Psoas muscle (tissue), 8 donors: ENCODE data around the gene PRSS38. TPM values are rescaled to one million over a fixed set of nuclear protein-coding genes. Genes with fewer than 3 reads are reported as not detected.
A peak's percentile ranks its signal among the peaks of the same experiment; 100 is the strongest.

Experiments
- ATAC-seq, 4 donors: fragments of 200-7000 bp; cut with Tn5 transposase; one replicate each; pipeline ENCODE4 v1.9.1; 2020; ENCODE audit warnings: moderate library complexity in 3 of 4, mild to moderate bottlenecking in 2 of 4
- DNase-seq, 2 donors: peaks; one replicate each; pipeline ENCODE4 v3.0.0-alpha.2; 2020
- H3K27ac ChIP-seq: fragments of 200-600 bp; one replicate; pipeline ENCODE4 v1.8.0; 2022
- H3K27me3 ChIP-seq, 3 donors: fragments of 200-600 bp in 1 of 3; one replicate each; pipeline versions ENCODE4 v1.6.1 to v1.8.0; 2013 to 2022; ENCODE audit warnings: low read length in 2 of 3, mild to moderate bottlenecking in 2 of 3, moderate library complexity in 1 of 3; ENCODE audit not compliant: insufficient read depth in 3 of 3
- H3K36me3 ChIP-seq, 2 donors: fragments of 200-600 bp in 1 of 2; one replicate each; pipeline versions ENCODE4 v1.6.1 to v1.8.0; 2013 to 2022; ENCODE audit warnings: low read depth in 1 of 2, mild to moderate bottlenecking in 1 of 2, moderate library complexity in 1 of 2; ENCODE audit not compliant: insufficient read depth in 1 of 2
- H3K4me1 ChIP-seq: fragments of 200-600 bp; one replicate; pipeline ENCODE4 v1.8.0; 2022
- H3K4me3 ChIP-seq: fragments of 200-600 bp; one replicate; pipeline ENCODE4 v1.8.0; 2022; ENCODE audit warnings: mild to moderate bottlenecking
- H3K9me3 ChIP-seq: fragments of 200-600 bp; one replicate; pipeline ENCODE4 v1.8.0; 2022
- WGBS, 3 donors: extraction: QIAGEN DNeasy Blood & Tissue Kit; methylation state at CpG; one replicate each; pipeline versions ENCODE4 v1.1.6 to v1.1.7; 2013; 5-methylcytosine and 5-hydroxymethylcytosine counted together
- intact Hi-C, 2 donors: fragments of 100-400 bp; cut with DNase I; formaldehyde crosslinking; loops; one replicate each; pipeline versions ENCODE4 v1.11.0 to v1.14.2; 2022
- long read RNA-seq, 2 donors: library from polyadenylated mRNA; unstranded; transcript quantifications; one replicate each; pipeline ENCODE4 v2.0.0, GENCODE V29; 2021
- polyA plus RNA-seq, 3 donors: library from polyadenylated mRNA; stranded (reverse); fragments of 200-250 nt; gene quantifications; one replicate each; pipeline ENCODE4 v1.2.3, GENCODE V29; 2013
- total RNA-seq, 4 donors: library from RNA; stranded (reverse); fragmentation: NEBNext Ultra II Directional in 2 of 4; extraction: Animal tissue kit (Norgen Biotek cat#: 25700) in 2 of 4; gene quantifications; one replicate each; pipeline versions ENCODE4 v1.2.1 to v1.2.4, GENCODE V29; 2021 to 2023
- TF ChIP-seq, protein P1 (sequence below): fragments of 200-600 bp; IDR thresholded peaks from one replicate; pipeline ENCODE4 v1.8.0; 2022; ENCODE audit warnings: antibody characterized with exemption
- donor health status: healthy with polysubstance abuse.
- donor health status: DM: no; HTN: no; CAD: no; lungs with moderate emphysema.
- donor health status: Bipolar disorder and iron deficiency.
- donor health status: healthy.
- donor health status: DM: yes; HTN: yes; CAD: no.
- donor health status: DM: no; HTN: no; CAD: no.
- donor health status: DM: no; HTN: no; CAD: no.
- donor health status: DM: yes; HTN: yes; CAD: no.

PRSS38 gene
- total RNA-seq (not detected), polyA plus RNA-seq (not detected)
- long read RNA-seq, donor 1, result 0 reads
- long read RNA-seq, donor 2, result 0 reads

DNA sequence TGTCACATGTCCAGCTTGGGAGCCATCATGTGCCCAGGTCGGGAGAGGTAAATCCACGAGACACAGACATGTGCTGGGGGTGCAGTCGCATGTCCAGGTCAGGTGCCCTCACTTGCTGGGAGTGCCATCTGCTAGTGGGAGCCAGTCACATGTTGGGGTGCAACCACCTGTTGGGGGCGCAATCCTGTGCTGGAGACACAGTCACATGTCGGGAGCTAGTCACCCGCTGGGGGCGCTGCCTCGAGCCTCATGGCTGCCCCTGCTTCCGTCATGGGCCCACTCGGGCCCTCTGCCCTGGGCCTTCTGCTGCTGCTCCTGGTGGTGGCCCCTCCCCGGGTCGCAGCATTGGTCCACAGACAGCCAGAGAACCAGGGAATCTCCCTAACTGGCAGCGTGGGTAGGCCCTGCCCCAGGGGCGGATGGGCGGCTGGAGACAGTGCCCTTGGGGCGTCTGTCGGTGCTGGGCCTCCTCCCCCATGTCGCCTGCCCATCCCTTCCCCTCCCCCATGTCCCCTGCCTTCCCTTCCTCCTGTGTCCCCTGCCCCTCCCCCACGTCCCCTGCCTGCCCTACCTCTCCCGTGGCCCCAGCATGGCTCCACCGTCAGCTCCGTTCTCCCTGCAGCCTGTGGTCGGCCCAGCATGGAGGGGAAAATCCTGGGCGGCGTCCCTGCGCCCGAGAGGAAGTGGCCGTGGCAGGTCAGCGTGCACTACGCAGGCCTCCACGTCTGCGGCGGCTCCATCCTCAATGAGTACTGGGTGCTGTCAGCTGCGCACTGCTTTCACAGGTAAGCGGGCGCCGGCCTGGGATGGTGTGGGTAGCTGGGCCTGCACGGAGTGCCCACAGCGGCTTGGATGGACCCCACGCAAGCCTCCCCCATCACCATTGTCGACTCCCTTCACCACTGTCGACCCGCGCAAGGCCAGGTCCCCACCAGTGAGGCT, at the start of gene PRSS38:
PRSS38 (plus strand) TSS at position 208 of the 942 bp plus-strand sequence; CDS start at position 250, 42 bp downstream.
- WGBS, 3 donors, result 91 to 94% (median 92%) methylated on average over 42 to 44 of the region's 44 CpGs
- intact Hi-C loops, result loop anchor here in 1 of 2 donors (10.0 kb wide), 1 partner anchor 101 kb away; no protein-coding TSS in a partner anchor
- H3K4me1 ChIP-seq, result no peaks in the 10 kb centered on the region

DNA sequence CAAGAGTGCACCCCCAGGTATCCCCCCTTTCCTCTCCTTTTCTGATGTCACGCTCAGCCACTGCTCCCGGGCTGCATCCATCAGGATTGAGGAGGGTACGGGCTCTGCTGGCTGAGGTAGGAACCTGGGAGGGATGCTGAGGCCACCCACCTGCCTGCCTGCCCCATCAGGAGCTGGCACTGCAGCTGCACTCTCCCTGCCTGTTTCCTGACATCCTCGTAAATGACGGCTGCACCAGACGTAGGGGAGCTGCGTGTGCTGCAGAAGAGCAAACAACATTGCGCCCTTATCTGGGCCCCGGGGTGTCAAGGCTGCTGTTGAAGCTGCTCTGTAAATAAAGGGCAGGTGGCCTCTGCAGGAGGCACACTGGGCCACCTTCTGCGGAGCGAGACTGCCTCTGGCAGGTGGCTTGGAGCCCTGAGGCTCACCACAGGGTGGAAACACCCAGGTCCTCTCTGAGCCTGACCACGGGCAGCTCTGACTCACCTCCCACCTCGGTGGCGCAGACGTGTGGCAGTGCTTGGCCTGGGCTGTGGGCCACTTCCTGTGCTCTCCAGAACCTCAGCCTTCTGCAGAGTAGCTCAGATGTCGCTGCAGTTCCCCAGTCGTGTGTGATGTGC, 49.4 kb upstream of the PRSS38 start:
- H3K27ac ChIP-seq, result no peak overlapping the region
- H3K36me3 ChIP-seq, result peaks cover 10 to 41% of the 10 kb centered on the region in 2 donors
- H3K9me3 ChIP-seq, result no peaks in the 10 kb centered on the region
- peak in 2 of 4 donors; percentile 28 to 46 for ATAC-seq
- WGBS, 3 donors, result 78 to 84% (median 80%) methylated on average over 15 to 17 of the region's 17 CpGs
- no peak for DNase-seq
- intact Hi-C loops, result loop anchor here in 1 of 2 donors (10.0 kb wide), 1 partner anchor 309 kb away; no protein-coding TSS in a partner anchor
- H3K27me3 ChIP-seq, result no peaks in the 10 kb centered on the region
- no peak overlapping the region for H3K4me3 ChIP-seq
- TF ChIP-seq, protein P1, sequence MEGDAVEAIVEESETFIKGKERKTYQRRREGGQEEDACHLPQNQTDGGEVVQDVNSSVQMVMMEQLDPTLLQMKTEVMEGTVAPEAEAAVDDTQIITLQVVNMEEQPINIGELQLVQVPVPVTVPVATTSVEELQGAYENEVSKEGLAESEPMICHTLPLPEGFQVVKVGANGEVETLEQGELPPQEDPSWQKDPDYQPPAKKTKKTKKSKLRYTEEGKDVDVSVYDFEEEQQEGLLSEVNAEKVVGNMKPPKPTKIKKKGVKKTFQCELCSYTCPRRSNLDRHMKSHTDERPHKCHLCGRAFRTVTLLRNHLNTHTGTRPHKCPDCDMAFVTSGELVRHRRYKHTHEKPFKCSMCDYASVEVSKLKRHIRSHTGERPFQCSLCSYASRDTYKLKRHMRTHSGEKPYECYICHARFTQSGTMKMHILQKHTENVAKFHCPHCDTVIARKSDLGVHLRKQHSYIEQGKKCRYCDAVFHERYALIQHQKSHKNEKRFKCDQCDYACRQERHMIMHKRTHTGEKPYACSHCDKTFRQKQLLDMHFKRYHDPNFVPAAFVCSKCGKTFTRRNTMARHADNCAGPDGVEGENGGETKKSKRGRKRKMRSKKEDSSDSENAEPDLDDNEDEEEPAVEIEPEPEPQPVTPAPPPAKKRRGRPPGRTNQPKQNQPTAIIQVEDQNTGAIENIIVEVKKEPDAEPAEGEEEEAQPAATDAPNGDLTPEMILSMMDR, result no peak
- H3K4me1 ChIP-seq, result peaks cover 26% of the 10 kb centered on the region

More for the DNA sequence above, at the start of gene PRSS38:
- no peaks in the 10 kb centered on the region for H3K27me3 ChIP-seq
- H3K4me3 ChIP-seq, result no peak within 1 kb of the TSS
- ATAC-seq, result no peak
- no peak for DNase-seq
- peaks cover 10% of the 10 kb centered on the region for H3K9me3 ChIP-seq
- no peaks in the 10 kb centered on the region for H3K36me3 ChIP-seq
- H3K27ac ChIP-seq, result no peak within 1 kb of the TSS
- TF ChIP-seq, protein P1, result no peak

DNA sequence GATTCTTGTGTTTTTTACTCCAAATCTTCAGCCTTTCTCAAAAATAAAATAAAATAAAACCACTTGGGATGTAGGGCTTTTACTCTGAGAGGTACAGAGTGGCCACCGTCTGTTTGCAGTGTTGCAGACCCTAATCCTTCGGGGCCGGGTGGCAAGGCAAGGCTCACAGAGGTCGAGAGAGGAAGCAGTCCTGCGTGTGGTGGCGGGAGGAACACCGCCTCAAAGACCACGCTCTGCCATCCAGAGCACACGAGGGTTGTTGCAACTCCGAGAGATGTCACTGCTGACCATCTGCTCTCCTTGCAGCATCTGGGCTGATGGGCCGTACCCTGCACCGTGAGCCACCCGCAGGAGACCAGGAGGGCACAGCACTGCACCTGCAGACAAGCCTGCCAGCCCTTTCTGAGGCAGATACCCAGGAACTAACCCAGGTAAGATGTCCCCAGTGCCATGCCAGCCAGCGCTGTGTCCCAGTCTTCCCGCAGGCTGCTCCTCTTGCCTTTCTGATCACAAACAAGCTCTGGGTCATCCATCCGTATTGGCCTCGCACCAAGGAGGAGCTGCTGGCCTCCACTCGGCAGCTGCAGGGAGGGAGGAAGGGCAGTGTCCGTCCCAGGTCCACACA, 48.7 kb upstream of the PRSS38 start:
- DNase-seq (no peak), ATAC-seq (no peak)
- no peaks in the 10 kb centered on the region for H3K27me3 ChIP-seq
- TF ChIP-seq, protein P1, result no peak
- 72 to 78% (median 77%) methylated on average over 19 of the region's 19 CpGs for WGBS, 3 donors
- peaks cover 25% of the 10 kb centered on the region for H3K4me1 ChIP-seq
- intact Hi-C loops, result loop anchor here in 1 of 2 donors (10.0 kb wide), 1 partner anchor 308 kb away; no protein-coding TSS in a partner anchor
- peaks cover 10 to 39% of the 10 kb centered on the region in 2 donors for H3K36me3 ChIP-seq
- H3K9me3 ChIP-seq, result no peaks in the 10 kb centered on the region
- no peak overlapping the region for H3K27ac ChIP-seq
- no peak overlapping the region for H3K4me3 ChIP-seq

DNA sequence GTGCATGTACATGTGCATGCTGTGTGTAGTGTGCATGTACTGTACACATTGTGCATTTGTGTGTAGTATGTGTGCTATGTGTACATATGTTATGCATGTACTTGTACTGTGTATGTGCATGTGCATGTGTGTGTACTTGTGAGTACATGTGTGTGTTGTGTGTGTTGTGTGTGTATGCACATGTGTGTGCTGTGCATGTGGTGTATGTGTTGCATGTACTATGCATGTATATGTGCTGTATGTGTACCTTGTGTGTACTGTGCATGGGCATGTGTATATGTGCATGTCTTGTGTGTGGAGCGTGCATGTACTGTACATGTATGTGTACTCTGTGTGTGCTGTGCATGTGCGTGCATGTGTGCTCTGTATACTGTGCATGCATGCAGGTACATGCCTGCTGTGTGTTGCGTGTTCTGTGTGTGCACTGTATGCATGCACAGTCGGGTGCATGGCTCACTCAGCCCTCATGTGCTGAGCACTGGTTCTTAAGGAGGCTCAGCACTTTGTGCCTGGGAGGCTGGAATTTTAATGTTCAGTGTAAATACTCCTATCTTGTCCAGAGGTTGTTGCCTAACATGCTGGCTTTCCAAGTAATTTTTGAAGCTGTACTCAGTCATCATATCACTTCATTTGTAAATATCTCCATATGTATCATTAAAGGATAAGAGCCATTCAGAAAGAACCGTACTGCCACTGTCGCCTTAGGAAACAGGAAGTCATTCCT, 47.9 kb upstream of the PRSS38 start:
- 92 to 94% (median 92%) methylated on average over 6 of the region's 6 CpGs for WGBS, 3 donors
- no peak for ATAC-seq
- no peak for DNase-seq
- H3K27ac ChIP-seq, result no peak overlapping the region
- no peaks in the 10 kb centered on the region for H3K27me3 ChIP-seq
- intact Hi-C loops, result loop anchor here in 1 of 2 donors (10.0 kb wide), 1 partner anchor 307 kb away; no protein-coding TSS in a partner anchor
- H3K4me1 ChIP-seq, result peaks cover 18% of the 10 kb centered on the region
- H3K4me3 ChIP-seq, result no peak overlapping the region
- TF ChIP-seq, protein P1, result no peak
- H3K36me3 ChIP-seq, result peaks cover 10 to 39% of the 10 kb centered on the region in 2 donors
- no peaks in the 10 kb centered on the region for H3K9me3 ChIP-seq
